Endometrial microvascular endothelial cells (primary cell): Measurements from ENCODE around the gene STAB2. TPM values are rescaled to one million over a fixed set of nuclear protein-coding genes. Genes with fewer than 3 reads are reported as not detected.
"Not testable (repeated sequence)": the region's sequence is repeated elsewhere in the genome, so short reads cannot be mapped to it uniquely, and the experiment has no call there.

Source experiments
- in situ Hi-C: cut with HindIII; loops from 2 replicates; pipeline ENCODE4 v1.10.0; 2017; ENCODE audit warnings: low sequenced_read_pairs, low pct_unique_long_range_greater_than_20kb; ENCODE audit errors: inconsistent ontology term
- total RNA-seq: library from RNA; depleted of rRNA; stranded (reverse); fragments of >200 nt; gene quantifications from one replicate; pipeline ENCODE4 v1.2.3, GENCODE V29; 2015; ENCODE audit errors: inconsistent ontology term

STAB2 gene
- total RNA-seq, 1 donor from 2014 or later: not detected

GRCh38 chr12:103793046-103793445, 206.0 kb downstream of the STAB2 start:
- in situ Hi-C loops: no loop called here

DNA sequence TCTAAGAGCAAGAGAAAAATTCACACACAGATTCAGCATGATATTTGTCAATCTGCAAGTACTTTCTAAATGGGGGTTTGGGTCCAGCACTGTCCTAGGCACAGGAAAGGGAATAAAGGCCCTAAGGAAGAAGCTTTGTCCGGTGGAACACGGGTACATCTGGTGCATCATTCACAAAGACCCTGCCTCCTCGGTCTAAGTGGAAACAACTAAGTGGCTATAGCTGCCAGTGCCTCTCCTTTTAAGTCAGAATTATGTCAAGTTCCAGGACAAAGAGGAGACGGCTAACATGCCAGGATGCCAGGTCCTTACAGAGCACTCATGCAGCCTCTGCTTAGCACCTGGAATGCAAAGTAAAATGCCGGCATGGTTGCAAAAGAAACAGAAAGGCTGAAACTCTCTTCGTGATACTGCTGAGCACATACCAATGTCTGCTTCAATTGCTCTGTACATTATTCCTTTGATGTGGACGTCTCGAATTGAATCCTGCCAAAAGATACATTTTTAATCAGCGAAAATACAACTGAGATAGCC, 206.5 kb downstream of the STAB2 start:
- in situ Hi-C loops: no loop called here

DNA sequence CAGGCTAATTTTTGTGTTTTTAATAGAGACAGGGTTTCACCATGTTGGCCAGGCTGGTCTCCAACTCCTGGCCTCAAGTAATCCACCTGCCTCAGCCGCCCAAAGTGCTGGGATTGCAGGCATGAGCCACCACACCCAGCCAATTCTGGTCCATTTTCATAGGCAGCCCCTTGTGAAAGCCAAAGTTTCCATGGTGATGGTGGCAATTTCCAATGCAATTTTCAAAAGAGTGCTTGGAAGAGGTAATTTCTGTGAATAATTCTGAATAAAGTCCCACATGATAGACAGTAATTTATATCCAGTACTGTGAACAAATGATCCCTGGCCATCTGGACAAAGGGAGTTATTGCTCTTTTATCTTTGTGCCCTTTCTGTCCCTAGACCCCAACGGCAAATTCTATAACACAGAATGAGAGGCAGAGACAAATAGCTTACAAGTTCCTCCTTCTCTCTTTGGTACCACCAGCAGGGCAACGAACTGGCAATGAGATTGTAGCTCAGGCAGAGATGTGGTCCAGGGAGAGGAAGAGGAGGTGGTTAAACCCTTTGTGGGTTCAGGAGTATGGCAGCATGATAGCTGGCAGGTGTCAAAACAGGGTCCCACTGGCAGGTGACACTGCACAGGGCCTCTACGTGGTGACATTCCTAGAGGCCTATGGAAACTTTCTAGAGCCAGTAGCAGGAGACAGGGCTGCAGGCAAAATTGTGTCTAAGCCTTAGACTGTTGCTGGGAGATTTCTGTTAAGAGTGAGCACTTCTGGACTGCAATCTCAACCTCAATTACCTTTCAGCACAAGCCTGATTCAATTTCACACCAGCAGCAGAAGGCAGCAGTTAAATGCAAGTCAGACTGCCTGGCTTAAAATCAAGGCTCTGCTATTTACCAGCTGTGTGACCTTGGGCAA, 207.5 kb downstream of the STAB2 start:
- in situ Hi-C loops: no loop called here

DNA sequence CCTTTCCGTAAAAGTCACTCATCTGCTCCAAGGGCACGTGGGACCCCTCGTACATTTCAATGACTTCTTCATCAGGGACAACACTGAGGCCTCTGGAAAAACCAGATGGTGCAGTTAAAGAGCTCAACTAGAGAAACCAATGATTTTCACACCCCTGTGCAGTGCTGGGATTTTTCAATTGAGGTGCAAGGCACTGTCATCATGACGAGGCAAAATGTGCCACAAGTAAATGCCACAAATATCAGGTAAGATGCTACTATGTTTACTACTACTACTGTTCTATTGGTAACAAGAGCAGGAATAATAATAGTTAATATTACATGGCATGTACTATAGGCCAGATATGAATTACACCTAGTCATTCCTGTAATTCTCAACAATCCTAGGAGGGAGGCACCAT, 211.5 kb downstream of the STAB2 start:
- in situ Hi-C loops: no loop called here

DNA sequence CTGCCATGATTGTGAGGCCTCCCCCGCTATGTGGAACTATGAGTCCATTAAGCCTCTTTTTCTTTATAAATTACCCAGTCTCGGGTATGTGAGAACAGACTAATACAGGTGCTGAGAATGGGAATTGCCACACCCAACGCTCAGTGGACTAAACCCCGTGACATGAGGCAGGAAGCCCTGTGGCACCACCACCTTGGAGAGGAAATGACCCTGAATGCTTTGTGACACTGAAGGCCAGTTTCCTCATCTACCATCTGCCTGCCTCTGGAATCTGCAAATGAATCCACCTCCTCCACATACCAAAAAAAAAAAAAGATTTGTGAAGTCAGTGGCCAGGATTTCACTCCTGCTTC, 212.4 kb downstream of the STAB2 start:
- in situ Hi-C loops: no loop called here

- in situ Hi-C loops: no loop called here
Observed at GRCh38 chr12:103799857-103800771, 213.0 kb downstream of the STAB2 start.

DNA sequence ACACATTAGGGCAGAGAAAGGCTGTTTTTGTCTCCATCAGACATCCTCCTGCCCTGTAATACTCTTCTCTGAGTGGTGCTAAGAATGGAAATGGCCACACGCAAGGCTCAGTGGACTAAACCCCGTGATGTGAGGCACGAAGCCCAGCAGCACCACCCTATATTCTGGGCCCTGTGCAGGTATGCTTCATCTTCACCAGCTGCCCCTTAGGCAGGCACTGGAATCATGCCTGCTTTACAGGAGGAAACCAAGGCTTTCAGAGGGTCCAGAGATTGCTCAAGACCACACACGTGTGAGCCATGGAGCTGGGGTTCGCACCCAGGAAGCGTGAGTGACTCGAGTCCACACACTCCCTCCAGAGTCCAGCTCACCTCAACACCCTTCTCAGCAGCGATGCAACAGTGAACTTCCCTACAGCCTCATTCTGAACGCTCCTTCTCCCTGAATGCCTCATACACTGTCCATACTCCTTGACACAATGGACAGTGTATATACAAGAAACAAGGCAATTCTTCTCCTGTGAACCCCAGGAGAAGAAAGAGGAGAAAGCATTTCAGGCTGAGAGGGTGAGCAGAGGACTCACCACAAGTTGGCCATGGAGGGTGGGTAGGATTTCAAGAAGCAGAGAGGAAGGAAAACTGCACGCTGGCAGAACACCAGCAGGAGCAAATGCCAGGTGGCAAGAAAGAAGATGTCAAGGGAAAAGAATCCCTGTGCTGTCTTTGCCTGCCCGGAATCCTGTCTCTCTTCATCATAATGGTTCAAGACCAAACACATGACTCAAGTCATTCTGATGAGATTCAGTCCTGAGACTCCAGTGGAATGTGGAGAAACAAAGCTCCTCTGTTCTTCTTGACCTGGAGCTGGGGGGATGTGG, 214.9 kb downstream of the STAB2 start:
- in situ Hi-C loops: no loop called here

GRCh38 chr12:103802586-103802886, 215.5 kb downstream of the STAB2 start:
- in situ Hi-C loops: no loop called here

DNA sequence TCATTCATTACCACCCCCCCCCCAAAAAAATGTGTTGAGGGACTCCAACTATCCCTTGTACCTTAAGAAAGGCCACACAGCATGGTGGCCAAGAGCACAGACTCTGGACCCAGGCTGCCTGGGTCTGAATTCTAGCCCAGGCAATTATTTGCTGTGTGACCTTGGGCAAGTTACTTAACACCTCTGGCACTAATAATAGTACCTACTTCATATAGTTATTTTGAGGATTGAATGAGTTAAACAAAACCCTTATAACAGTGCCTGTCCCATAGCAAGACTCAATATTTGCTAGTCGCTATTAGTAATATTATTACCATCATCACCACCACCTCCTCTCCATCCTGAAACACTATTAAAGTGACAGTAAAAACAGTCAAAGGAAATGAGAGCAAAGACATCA, 216.8 kb downstream of the STAB2 start:
- in situ Hi-C loops: no loop called here

- in situ Hi-C loops: no loop called here
Observed at GRCh38 chr12:103805655-103806360, 218.7 kb downstream of the STAB2 start.

DNA sequence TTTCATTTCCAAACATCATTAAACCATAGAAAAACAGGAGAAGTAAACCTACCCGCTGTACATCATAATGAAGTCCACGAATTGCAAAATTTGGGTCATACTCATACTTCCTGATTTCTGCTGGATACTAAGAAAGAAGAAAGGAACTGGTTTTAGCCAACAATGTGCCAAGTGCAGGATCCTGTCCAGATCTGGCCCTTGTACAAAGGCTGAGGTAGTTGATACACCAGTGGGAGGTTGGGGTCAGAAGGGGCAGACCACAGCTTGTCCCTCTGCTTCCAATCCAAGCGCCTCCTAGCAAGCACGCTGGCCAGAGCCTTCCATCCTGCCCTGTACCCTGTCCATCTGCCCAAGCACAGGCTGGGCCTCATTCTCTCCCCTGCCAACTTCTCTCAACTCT, 219.7 kb downstream of the STAB2 start:
- in situ Hi-C loops: no loop called here

GRCh38 chr12:103807561-103808238, 220.6 kb downstream of the STAB2 start:
- in situ Hi-C loops: no loop called here

DNA sequence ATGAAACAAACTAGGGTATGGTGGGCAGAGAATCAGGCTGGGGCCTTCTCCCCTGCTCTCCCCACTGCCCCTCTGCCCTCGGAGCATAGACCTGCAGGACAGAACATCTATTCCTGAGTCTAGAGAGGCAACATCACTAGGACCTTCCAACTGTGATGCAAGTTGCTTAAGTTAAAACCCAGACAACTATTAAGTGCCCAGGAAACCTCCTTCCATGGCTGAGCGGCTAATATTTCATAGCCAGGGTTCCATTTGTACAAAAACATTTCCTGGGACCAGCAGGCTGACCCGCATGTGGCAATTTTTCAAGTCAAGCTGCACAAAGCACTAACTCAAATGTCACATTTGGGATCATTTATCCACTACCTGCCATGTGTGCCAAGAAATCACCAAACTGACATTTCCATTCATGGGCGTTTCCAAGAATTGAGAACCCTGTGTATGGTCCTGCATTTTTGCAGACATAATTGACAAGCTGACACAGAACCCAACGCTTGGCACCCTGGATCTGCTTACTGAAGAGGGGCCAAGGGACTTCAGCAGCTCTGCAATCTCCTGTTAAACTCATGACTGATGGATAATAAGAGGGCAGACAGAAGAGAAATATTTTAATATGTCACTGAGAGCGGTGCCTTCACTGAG, 221.3 kb downstream of the STAB2 start:
- in situ Hi-C loops: no loop called here

GRCh38 chr12:103809154-103809553, 222.1 kb downstream of the STAB2 start:
- in situ Hi-C loops: no loop called here

DNA sequence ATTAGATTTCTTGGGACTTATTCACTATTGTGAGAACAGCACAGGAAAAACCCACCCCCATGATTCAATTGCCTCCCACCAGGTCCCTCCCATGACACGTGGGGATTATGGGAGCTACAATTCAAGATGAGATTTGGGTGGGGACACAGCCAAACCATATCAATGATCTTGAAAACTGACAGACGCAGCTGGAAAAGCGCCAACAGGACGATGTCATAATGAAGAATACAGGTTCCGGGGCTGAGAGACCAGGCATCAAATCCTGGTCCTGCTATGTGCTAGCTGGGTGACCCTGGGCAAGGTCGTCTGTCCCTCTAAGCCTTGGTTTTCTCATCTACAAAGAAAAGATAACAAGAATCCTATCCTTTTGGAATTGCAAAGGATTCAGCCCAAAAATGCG, 222.6 kb downstream of the STAB2 start:
- in situ Hi-C loops: not testable (repeated sequence)

DNA sequence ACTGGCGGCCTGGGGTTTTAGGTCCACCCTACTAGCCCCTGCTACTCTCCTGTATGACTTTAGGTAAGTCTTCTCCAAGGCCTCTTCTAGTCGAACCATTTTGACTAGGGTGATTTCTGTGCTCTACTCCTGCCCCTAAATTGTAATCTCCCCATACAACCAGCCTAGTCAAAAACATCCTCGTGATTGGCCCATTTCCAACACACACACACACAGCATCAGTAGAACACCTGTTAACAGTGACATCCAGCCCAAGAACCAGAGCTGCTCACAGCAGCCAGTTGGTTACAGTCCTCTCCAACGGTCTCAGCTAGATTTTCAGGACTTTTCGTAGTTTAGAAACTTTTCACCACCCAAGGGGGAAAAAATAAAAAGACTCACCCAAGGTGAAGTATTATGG, 223.0 kb downstream of the STAB2 start:
- in situ Hi-C loops: no loop called here

DNA sequence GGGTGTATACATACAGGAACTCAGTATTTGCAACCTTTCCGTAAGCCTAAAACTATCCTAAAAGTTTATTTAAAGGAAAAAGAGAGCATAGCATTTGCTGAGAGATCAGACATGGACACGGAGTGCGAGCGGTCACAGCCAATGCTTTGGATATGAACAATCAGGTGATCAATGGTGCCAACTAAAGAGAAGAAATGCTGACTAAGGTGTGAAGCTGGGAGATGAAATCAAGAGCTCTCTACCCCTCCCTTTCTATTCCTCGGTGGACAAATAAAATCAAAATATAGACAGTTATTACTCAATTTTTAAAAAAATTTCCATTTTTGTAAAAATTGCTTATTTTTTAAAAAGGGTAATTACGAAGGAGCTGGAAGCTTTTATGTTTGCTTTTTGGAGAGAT, 224.7 kb downstream of the STAB2 start:
- in situ Hi-C loops: no loop called here
